Cardiac muscle cell (in vitro differentiated cells and primary cell): ENCODE results near the gene RAB10. TPM values are rescaled to one million over a fixed set of nuclear protein-coding genes. Genes with fewer than 3 reads are reported as not detected.
"Not testable (repeated sequence)": the region's sequence is repeated elsewhere in the genome, so short reads cannot be mapped to it uniquely, and the experiment has no call there.

Experiments used
- DNase-seq, 2 donors: peaks; one replicate each; pipeline versions ENCODE4 v3.0.0 to v3.0.0-alpha.2; 2010 to 2017; ENCODE audit warnings: low read depth in 1 of 2, low spot score in 1 of 2
- H3K27ac ChIP-seq: fragments of 200-600 bp; sonication (generic); 2 replicates; pipeline ENCODE4 v1.5.1; 2016
- H3K27me3 ChIP-seq: fragments of 200-600 bp; sonication (generic); 2 replicates; pipeline ENCODE4 v1.6.0; 2016; ENCODE audit warnings: control low read depth
- H3K36me3 ChIP-seq: fragments of 200-600 bp; sonication (generic); 2 replicates; pipeline ENCODE4 v1.5.1; 2016; ENCODE audit warnings: control low read depth
- H3K4me1 ChIP-seq: fragments of 200-600 bp; sonication (generic); 2 replicates; pipeline ENCODE4 v1.8.1; 2017; ENCODE audit warnings: low read depth, mild to moderate bottlenecking, mixed run types
- H3K4me3 ChIP-seq: fragments of 200-600 bp; sonication (generic); 2 replicates; pipeline ENCODE4 v1.5.1; 2016; ENCODE audit warnings: mild to moderate bottlenecking
- H3K9me3 ChIP-seq: fragments of 200-600 bp; sonication (generic); 2 replicates; pipeline ENCODE4 v1.5.1; 2017; ENCODE audit warnings: low read depth, mild to moderate bottlenecking, control low read depth
- CTCF ChIP-seq: IDR thresholded peaks from 2 replicates; pipeline ENCODE4 v1.5.1; 2012; ENCODE audit warnings: low read depth, mild to moderate bottlenecking, low read length
- polyA plus RNA-seq: library from polyadenylated mRNA; unstranded; fragments of >200 nt; fragmentation: Nextera tagmentation; extraction: Ambion mirVana; gene quantifications from 2 replicates; pipeline ENCODE4 v1.2.1, GENCODE V29; 2016
- total RNA-seq: library from RNA; depleted of rRNA; stranded (reverse); fragments of >200 nt; gene quantifications from 2 replicates; pipeline ENCODE4 v1.2.3, GENCODE V29; 2016

The RAB10 gene
- total and polyA plus RNA-seq, 2 experiments from 2014 or later = 75.9 to 145 TPM

DNA sequence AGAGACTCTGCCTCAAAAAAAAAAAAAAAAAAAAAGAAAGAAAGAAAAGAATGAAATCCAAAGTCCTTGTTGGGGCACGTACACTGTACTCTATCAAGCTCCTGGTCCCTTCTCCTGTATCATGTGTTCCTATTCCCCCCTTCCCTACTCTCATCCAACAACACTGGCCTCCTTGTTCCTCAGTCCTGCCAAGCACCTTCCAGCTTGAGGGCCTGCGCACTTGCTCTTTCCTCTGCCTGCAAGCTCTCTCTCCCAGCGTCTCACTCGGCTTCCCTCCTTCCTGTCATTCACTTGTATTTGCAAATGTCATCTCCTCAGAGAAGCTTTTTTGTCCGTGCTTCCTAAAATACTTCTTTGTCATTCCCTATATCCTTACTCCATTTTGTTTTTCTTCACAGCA is 40.8 kb upstream of the RAB10 start:
- Histone ChIP-seq H3K4me3 (no peak overlapping the region), H3K4me1 (no peaks in the 10 kb centered on the region), H3K9me3 (no peaks in the 10 kb centered on the region), H3K27ac (no peak overlapping the region), H3K27me3 (peaks cover 75% of the 10 kb centered on the region), H3K36me3 (no peaks in the 10 kb centered on the region)
- no peak for TF ChIP-seq CTCF
- DNase-seq = no peak

DNA sequence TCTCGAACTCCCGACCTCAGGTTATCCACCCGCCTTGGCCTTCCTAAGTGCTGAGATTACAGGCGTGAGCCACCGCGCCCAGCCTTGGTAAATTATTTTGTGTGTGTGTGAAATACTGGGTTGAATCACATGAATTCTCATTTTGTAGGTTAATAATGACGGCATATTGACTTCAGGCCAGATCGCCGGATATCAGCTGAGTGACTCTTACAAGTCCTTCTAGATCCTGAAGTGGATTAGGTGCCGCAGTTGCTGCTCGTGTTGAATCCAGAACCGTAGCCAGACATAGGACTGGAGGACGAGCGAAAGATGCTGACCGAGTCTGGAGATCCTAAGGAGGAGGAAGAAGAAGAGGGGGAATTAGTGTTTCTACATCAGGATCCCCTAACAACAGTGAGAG is 39.4 kb upstream of the RAB10 start:
- no peaks in the 10 kb centered on the region for H3K4me1 ChIP-seq
- no peak overlapping the region for H3K27ac ChIP-seq
- H3K4me3 ChIP-seq = no peak overlapping the region
- no peaks in the 10 kb centered on the region for H3K9me3 ChIP-seq
- H3K36me3 ChIP-seq = no peaks in the 10 kb centered on the region
- no peak for DNase-seq
- no peak for TF ChIP-seq CTCF
- peaks cover 66% of the 10 kb centered on the region for H3K27me3 ChIP-seq

GRCh38 chr2:25996844-25997243 is 37.0 kb upstream of the RAB10 start:
- no peaks in the 10 kb centered on the region for H3K36me3 ChIP-seq
- H3K9me3 ChIP-seq = no peaks in the 10 kb centered on the region
- no peak for TF ChIP-seq CTCF
- H3K4me3 ChIP-seq = no peak overlapping the region
- peaks cover 72% of the 10 kb centered on the region for H3K27me3 ChIP-seq
- DNase-seq = no peak
- no peak overlapping the region for H3K27ac ChIP-seq
- H3K4me1 ChIP-seq = no peaks in the 10 kb centered on the region

DNA sequence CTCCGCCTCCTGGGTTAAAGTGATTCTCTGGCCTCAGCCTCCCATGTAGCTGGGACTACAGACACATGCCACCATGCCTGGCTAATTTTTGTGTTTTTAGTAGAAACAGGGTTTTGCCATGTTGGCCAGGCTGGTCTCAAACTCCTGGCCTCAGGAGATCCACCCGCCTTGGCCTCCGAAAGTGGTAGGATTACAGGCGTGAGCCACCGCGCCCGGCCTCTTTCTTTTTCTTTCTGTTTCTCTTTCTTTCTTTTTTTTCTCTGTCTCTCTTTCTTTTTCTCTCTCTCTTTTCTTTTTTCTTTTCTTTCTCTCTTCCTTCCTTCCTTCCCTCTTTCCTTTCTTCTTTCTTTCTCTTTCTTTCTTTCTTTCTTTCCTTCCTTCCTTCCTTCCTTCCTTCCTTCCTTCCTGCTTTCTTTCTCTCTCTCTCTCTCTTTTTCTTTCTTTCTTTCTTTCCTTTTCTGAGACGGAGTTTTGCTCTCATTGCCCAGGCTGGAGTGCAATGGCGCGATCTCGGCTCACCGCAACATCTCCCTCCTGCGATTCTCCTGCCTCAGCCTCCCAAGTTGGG is 35.0 kb upstream of the RAB10 start:
- H3K27me3 ChIP-seq = peaks cover 76% of the 10 kb centered on the region
- not testable (repeated sequence) for DNase-seq, H3K4me3 ChIP-seq, H3K36me3 ChIP-seq, H3K9me3 ChIP-seq, H3K4me1 ChIP-seq, H3K27ac ChIP-seq

- H3K27ac ChIP-seq, H3K4me1 ChIP-seq, H3K4me3 ChIP-seq, DNase-seq, H3K9me3 ChIP-seq, H3K36me3 ChIP-seq: not testable (repeated sequence)
- H3K27me3 ChIP-seq = peaks cover 77% of the 10 kb centered on the region
Measured at GRCh38 chr2:25999406-25999805, 34.5 kb upstream of the RAB10 start.

DNA sequence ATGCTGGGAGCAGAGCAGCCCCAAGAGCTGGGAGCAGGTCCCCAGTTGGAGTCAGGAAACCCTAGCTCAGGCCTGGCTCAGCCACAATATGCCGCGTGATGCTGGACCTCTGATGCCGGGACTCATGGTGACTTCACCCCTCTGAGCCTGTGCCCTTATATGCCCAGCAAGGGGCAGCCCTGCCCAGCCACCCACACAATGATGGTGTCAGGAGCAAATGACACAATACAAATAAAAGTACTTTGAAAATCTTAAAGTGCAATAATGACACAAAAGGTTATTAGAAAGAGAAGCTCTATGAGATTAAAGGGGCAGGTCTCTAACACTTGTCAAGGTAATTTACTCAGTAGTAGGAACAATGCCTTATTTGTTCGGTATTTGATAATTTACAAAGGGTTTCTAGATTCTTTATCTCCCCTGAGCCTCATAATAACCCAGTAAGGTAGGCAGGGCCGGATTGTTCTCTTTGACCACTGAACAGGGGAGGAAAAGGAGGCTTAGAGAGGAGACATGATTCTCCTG is 33.3 kb upstream of the RAB10 start:
- Histone ChIP-seq H3K4me3 (no peak overlapping the region), H3K36me3 (no peaks in the 10 kb centered on the region), H3K9me3 (no peaks in the 10 kb centered on the region), H3K27ac (no peak overlapping the region), H3K4me1 (no peaks in the 10 kb centered on the region), H3K27me3 (peaks cover 77% of the 10 kb centered on the region)
- TF ChIP-seq CTCF = no peak
- no peak for DNase-seq
